ENCODE data around the gene SMIM10.
"Not testable (repeated sequence)": the region's sequence is repeated elsewhere in the genome, so short reads cannot be mapped to it uniquely, and the experiment has no call there.

Gene SMIM10

DNA sequence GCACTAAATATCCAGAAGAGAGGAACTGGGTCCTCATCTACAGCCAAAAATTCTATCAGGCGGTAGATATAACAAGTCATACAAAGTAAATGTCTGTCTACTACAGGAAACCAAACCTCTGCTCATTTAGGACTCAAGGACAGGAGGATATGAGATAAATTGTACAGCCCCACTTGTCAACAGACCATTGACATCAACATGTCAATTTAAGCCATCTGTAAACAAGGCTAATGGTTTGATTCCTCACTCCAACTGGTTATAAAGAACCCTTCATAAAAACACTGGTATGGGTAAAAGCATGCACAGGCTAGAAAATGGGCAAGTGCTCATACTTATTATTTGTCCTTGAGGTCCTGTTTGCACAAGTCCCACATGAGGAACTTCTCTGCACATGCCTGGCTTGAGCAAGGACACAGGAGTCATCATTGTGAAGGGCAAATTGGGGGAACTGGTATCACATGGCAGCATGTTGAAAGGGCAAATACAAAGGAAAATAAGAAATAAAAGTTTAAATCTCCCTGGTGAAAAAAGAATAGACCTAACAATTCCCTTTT, 18.3 kb downstream of the SMIM10 start:
- Histone ChIP-seq H3K36me3 (ENCODE audit: control insufficient read depth in 1 of 2, insufficient read depth in 2 of 2, low read length in 2 of 2) (no peaks in the 10 kb centered on the region), H3K27me3 (ENCODE audit: control insufficient read depth in 1 of 2, insufficient read depth in 2 of 2, low read length in 2 of 2) (no peaks in the 10 kb centered on the region), H3K4me3 (ENCODE audit: low read depth in 1 of 2, low read length in 2 of 2) (no peak overlapping the region), H3K9me3 (ENCODE audit: control insufficient read depth in 1 of 2, low read length in 2 of 2) (no peaks in the 10 kb centered on the region), H3K4me1 (ENCODE audit: control insufficient read depth in 1 of 2, insufficient read depth in 2 of 2, low read length in 2 of 2) (peaks cover 0 to 4% of the 10 kb centered on the region in 2 donors), H3K9ac (ENCODE audit: low read depth in 1 of 2, low read length in 2 of 2) (no peak overlapping the region), H3K27ac (ENCODE audit: low read depth, low read length) (no peak overlapping the region)

DNA sequence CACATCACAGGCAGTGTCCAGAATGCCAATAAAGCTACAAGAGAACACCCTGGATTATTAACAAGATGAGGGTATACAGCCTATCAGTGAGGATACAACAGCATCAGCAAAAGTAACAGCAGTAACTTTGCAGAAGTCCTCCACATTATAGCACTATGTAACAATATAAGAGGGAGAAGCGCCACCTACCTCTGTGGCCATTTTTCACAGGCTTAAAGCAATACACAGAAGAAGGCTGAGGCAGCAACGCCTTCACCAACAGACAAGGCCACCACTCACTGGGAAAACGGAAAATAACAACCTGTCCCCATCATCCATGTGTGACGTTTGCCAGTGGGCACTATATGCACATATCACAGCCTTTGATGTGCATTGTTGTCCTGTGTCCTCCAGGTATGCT, 19.0 kb downstream of the SMIM10 start:
- Histone ChIP-seq H3K27me3 (ENCODE audit: control insufficient read depth in 1 of 2, insufficient read depth in 2 of 2, low read length in 2 of 2) (no peaks in the 10 kb centered on the region), H3K36me3 (ENCODE audit: control insufficient read depth in 1 of 2, insufficient read depth in 2 of 2, low read length in 2 of 2) (no peaks in the 10 kb centered on the region), H3K27ac (ENCODE audit: low read depth, low read length) (no peak overlapping the region), H3K9ac (ENCODE audit: low read depth in 1 of 2, low read length in 2 of 2) (no peak overlapping the region), H3K4me3 (ENCODE audit: low read depth in 1 of 2, low read length in 2 of 2) (no peak overlapping the region), H3K4me1 (ENCODE audit: control insufficient read depth in 1 of 2, insufficient read depth in 2 of 2, low read length in 2 of 2) (no peaks in the 10 kb centered on the region), H3K9me3 (ENCODE audit: control insufficient read depth in 1 of 2, low read length in 2 of 2) (no peaks in the 10 kb centered on the region)

DNA sequence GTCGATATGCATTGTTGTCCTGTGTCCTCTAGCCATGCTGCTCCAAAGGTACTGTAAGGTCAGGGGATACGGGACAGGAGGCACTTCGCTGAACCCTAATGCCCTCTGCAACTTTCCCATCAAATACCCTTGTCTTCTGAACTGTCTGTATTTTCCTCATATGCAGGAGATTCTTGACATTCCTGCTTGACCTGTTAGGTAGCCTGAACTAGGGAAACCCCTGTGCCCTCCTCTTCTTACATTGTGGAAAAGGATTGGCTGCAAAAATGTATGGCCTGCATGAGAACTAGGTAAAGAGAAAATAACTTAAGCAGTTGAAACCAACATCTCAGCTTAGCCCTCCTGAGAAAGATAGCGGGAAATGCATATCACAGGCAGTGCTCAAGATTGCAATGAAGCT, 20.1 kb downstream of the SMIM10 start:
- H3K4me1 ChIP-seq (ENCODE audit: control insufficient read depth in 1 of 2, insufficient read depth in 2 of 2, low read length in 2 of 2) = no peaks in the 10 kb centered on the region
- H3K4me3 ChIP-seq (ENCODE audit: low read depth in 1 of 2, low read length in 2 of 2) = no peak overlapping the region
- H3K9me3 ChIP-seq (ENCODE audit: control insufficient read depth in 1 of 2, low read length in 2 of 2) = no peaks in the 10 kb centered on the region
- H3K27me3 ChIP-seq (ENCODE audit: control insufficient read depth in 1 of 2, insufficient read depth in 2 of 2, low read length in 2 of 2) = no peaks in the 10 kb centered on the region
- H3K36me3 ChIP-seq (ENCODE audit: control insufficient read depth in 1 of 2, insufficient read depth in 2 of 2, low read length in 2 of 2) = no peaks in the 10 kb centered on the region
- H3K27ac ChIP-seq (ENCODE audit: low read depth, low read length) = no peak overlapping the region
- H3K9ac ChIP-seq (ENCODE audit: low read depth in 1 of 2, low read length in 2 of 2) = no peak overlapping the region

DNA sequence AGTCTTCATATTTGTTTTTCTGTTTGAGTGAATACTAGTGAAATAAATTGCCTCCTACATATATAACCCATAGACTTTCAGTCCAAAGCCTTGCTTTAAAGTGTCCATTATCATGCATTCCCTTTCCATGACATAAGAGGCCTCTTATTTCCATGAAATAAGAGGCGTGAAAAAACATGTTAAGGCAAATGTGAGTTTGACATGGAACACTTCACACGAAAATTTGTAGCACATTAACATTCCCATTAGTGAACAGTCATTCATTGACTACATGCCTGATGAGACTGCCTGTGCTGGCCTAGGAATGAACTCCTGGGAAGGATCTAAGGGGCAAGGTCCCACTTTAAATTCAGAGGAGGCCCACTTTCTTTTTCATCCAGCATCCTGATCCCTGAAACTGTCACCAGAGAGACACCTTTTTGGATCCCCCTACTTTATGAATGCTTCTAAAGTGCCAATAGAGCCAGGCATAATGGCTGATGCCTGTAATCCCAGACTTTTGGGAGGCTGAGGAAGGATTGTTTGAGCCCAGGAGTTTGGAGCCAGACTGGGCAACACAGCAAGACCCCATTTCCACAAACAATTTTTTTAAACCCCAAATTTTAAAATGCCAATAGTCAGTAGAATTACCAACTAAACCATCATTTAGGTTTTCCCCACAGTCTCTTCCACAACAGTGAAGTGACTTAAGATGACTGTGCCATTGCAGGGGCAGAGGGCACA, 24.9 kb downstream of the SMIM10 start:
- no peaks in the 10 kb centered on the region for H3K9me3 ChIP-seq (ENCODE audit: control insufficient read depth in 1 of 2, low read length in 2 of 2)
- no peak overlapping the region for H3K4me3 ChIP-seq (ENCODE audit: low read depth in 1 of 2, low read length in 2 of 2)
- H3K27me3 ChIP-seq (ENCODE audit: control insufficient read depth in 1 of 2, insufficient read depth in 2 of 2, low read length in 2 of 2) = no peaks in the 10 kb centered on the region
- H3K9ac ChIP-seq (ENCODE audit: low read depth in 1 of 2, low read length in 2 of 2) = no peak overlapping the region
- H3K36me3 ChIP-seq (ENCODE audit: control insufficient read depth in 1 of 2, insufficient read depth in 2 of 2, low read length in 2 of 2) = no peaks in the 10 kb centered on the region
- no peaks in the 10 kb centered on the region for H3K4me1 ChIP-seq (ENCODE audit: control insufficient read depth in 1 of 2, insufficient read depth in 2 of 2, low read length in 2 of 2)
- H3K27ac ChIP-seq (ENCODE audit: low read depth, low read length) = no peak overlapping the region

DNA sequence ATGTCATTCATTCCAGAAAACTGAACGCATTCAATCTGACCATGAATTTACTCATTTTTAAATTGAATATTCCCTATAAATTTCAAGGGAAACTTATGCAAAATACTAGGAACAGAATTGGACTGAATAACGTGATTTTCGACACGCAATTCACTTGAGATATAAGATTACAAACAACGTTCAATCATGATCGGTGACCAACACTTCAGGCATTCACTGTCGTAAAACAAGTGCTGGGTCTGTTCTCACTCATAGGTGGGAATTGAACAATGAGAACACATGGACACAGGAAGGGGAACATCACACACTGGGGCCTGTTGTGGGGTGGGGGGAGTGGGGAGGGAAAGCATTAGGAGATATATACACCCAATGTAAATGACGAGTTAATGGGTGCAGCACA, 29.1 kb downstream of the SMIM10 start:
- H3K9me3 ChIP-seq (ENCODE audit: control insufficient read depth in 1 of 2, low read length in 2 of 2); H3K27me3 ChIP-seq (ENCODE audit: control insufficient read depth in 1 of 2, insufficient read depth in 2 of 2, low read length in 2 of 2); H3K36me3 ChIP-seq (ENCODE audit: control insufficient read depth in 1 of 2, insufficient read depth in 2 of 2, low read length in 2 of 2); H3K4me3 ChIP-seq (ENCODE audit: low read depth in 1 of 2, low read length in 2 of 2); H3K9ac ChIP-seq (ENCODE audit: low read depth in 1 of 2, low read length in 2 of 2); H3K4me1 ChIP-seq (ENCODE audit: control insufficient read depth in 1 of 2, insufficient read depth in 2 of 2, low read length in 2 of 2); H3K27ac ChIP-seq (ENCODE audit: low read depth, low read length): not testable (repeated sequence)

DNA sequence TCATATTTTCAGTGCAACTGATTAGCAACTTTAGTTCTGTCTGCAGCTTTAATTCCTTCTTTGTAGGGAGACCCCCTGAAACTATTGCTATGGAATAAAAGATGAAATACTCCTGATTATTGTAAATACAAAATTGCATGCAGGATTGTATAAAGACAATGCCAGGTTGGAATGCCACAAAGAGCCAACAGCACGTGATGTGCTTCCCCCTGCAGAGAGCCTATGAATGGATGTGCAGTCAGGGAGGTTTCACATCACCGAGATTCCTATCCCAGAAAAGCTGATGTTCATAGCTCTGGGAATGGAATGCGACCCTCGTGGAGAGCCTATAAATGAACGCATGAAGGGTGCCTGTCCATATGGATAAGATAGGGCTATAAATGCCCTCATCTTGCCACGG, 33.0 kb downstream of the SMIM10 start:
- not testable (repeated sequence) for H3K9me3 ChIP-seq (ENCODE audit: control insufficient read depth in 1 of 2, low read length in 2 of 2)

DNA sequence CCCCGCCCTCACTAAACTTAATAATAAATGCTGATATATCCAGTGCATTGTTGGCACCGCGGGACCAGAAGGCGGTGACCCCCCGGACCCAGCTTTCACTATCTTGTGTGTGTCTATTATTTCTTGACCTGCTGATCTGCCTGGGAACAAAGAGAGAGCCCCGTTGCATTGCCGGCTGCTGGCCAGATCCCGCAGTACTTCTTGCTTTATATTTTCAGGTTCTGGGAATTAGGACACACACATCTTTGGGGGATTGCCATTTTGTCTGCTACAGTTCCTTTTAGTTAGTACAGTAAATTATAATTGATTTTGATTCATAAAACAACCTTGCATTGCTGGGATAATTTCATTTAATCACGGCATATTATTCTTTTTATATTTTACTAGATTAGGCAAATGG, 33.7 kb downstream of the SMIM10 start:
- Histone ChIP-seq H3K4me3 (ENCODE audit: low read depth in 1 of 2, low read length in 2 of 2) (no peak overlapping the region), H3K4me1 (ENCODE audit: control insufficient read depth in 1 of 2, insufficient read depth in 2 of 2, low read length in 2 of 2) (no peaks in the 10 kb centered on the region)

More for the DNA sequence above, 33.0 kb downstream of the SMIM10 start:
- not testable (repeated sequence) for H3K27ac ChIP-seq (ENCODE audit: low read depth, low read length); H3K4me3 ChIP-seq (ENCODE audit: low read depth in 1 of 2, low read length in 2 of 2); H3K36me3 ChIP-seq (ENCODE audit: control insufficient read depth in 1 of 2, insufficient read depth in 2 of 2, low read length in 2 of 2); H3K4me1 ChIP-seq (ENCODE audit: control insufficient read depth in 1 of 2, insufficient read depth in 2 of 2, low read length in 2 of 2); H3K9ac ChIP-seq (ENCODE audit: low read depth in 1 of 2, low read length in 2 of 2); H3K27me3 ChIP-seq (ENCODE audit: control insufficient read depth in 1 of 2, insufficient read depth in 2 of 2, low read length in 2 of 2)

DNA sequence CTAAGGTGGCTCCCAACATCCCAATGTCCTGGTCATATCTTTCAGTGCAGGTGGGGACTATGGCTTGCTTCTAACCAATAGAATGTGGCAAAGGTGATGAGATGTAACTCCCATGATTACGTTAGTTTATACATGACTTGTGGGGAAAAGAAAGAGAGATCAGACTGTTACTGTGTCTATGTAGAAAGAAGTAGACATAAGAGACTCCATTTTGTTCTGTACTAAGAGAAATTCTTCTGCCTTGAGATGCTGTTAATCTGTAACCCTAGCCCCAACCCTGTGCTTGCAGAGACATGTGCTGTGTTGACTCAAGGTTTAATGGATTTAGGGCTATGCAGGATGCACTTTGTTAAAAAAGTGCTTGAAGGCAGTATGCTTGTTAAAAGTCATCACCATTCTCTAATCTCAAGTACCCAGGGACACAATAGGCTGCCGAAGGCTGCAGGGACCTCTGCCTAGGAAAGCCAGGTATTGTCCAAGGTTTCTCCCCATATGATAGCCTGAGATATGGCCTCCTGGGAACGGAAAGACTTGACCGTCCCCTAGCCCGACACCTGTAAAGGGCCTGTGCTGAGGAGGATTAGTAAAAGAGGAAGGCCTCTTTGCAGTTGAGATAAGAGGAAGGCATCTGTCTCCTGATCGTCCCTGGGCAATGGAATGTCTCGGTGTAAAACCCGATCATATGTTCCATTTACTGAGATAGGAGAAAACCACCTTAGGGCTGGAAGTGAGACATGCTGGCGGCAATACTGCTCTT, 39.6 kb downstream of the SMIM10 start:
- H3K27ac ChIP-seq (ENCODE audit: low read depth, low read length); H3K4me3 ChIP-seq (ENCODE audit: low read depth in 1 of 2, low read length in 2 of 2); H3K4me1 ChIP-seq (ENCODE audit: control insufficient read depth in 1 of 2, insufficient read depth in 2 of 2, low read length in 2 of 2); H3K9me3 ChIP-seq (ENCODE audit: control insufficient read depth in 1 of 2, low read length in 2 of 2); H3K27me3 ChIP-seq (ENCODE audit: control insufficient read depth in 1 of 2, insufficient read depth in 2 of 2, low read length in 2 of 2); H3K9ac ChIP-seq (ENCODE audit: low read depth in 1 of 2, low read length in 2 of 2); H3K36me3 ChIP-seq (ENCODE audit: control insufficient read depth in 1 of 2, insufficient read depth in 2 of 2, low read length in 2 of 2): not testable (repeated sequence)

More for the DNA sequence above, 33.7 kb downstream of the SMIM10 start:
- Histone ChIP-seq H3K9ac (ENCODE audit: low read depth in 1 of 2, low read length in 2 of 2) (no peak overlapping the region), H3K27ac (ENCODE audit: low read depth, low read length) (no peak overlapping the region), H3K27me3 (ENCODE audit: control insufficient read depth in 1 of 2, insufficient read depth in 2 of 2, low read length in 2 of 2) (peaks cover 0 to 3% of the 10 kb centered on the region in 2 donors), H3K9me3 (ENCODE audit: control insufficient read depth in 1 of 2, low read length in 2 of 2) (no peaks in the 10 kb centered on the region), H3K36me3 (ENCODE audit: control insufficient read depth in 1 of 2, insufficient read depth in 2 of 2, low read length in 2 of 2) (no peaks in the 10 kb centered on the region)

DNA sequence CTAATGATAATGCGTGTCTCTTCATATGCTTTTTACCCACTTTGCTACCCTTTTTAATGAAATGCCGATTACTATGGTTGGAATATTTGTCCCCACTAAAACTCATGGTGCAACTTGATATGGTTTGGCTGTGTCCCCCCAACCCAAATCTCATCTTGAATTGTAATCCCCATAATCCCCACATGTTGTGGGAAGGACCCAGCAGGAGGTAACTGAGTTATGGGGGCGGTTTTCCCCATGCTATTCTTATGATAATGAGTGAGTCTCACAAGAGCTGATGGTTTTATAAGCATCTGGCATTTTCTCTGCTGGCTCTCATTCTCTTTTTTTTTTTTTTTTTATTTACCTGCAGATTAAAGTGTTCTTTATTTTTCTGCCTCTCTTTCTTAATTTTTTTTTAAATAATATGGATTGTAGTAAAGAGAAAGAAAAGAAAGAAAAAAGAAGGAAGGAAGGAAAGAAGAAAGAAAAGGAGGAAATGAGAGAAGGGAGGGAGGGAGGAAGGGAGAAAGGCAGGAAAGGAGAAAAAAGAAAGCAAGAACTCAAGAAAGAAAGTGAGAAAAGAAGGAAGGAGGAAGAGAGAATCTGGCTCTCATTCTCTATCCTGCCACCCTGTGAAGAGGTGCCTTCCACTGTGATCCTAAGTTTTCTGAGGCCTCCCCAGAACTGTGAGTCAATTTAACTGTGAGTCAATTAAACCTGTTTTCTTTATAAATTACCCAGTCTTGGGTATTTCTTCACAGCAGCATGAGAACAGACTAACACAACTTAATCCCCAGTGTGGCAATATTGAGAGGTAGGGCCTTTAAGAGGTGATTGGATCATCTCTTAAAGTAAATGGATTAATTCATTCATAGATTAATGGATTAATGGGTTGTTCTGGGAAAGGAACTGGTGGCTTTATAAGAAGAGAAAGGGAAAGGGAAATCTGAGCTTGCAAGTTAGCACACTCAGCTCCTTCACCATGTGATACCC, 50.6 kb downstream of the SMIM10 start:
- not testable (repeated sequence) for H3K36me3 ChIP-seq (ENCODE audit: control insufficient read depth in 1 of 2, insufficient read depth in 2 of 2, low read length in 2 of 2); H3K9me3 ChIP-seq (ENCODE audit: control insufficient read depth in 1 of 2, low read length in 2 of 2); H3K4me1 ChIP-seq (ENCODE audit: control insufficient read depth in 1 of 2, insufficient read depth in 2 of 2, low read length in 2 of 2); H3K4me3 ChIP-seq (ENCODE audit: low read depth in 1 of 2, low read length in 2 of 2); H3K9ac ChIP-seq (ENCODE audit: low read depth in 1 of 2, low read length in 2 of 2); H3K27me3 ChIP-seq (ENCODE audit: control insufficient read depth in 1 of 2, insufficient read depth in 2 of 2, low read length in 2 of 2); H3K27ac ChIP-seq (ENCODE audit: low read depth, low read length)

Data from duodenal mucosa (tissue), 2 donors.